GM12878 (cell line): ENCODE measurements around the gene TSC22D1. TPM values are rescaled to one million over a fixed set of nuclear protein-coding genes. Genes with fewer than 3 reads are reported as not detected.

Source experiments
- ATAC-seq: fragments of 200-7000 bp; cut with Tn5 transposase; 3 replicates; pipeline ENCODE4 v1.9.1; 2020; ENCODE audit warnings: mild to moderate bottlenecking, moderate library complexity
- BruUV-seq: library from RNA; stranded (reverse); fragments of 400-500 nt; replicated peaks from 2 replicates; lab custom pipeline; 2021; lab: Mats Ljungman, UMichigan
- CTCF ChIA-PET: fragments of 300-600 bp; sonication (Branson Sonifier 250); formaldehyde crosslinking; extraction: SDS; loops from one replicate; lab custom pipeline; 2021; ENCODE audit warnings: inconsistent platforms; lab: Yijun Ruan, JAX
- POLR2A ChIA-PET: fragments of 350-600 bp; formaldehyde crosslinking; extraction: SDS; loops from one replicate; lab custom pipeline; 2021; ENCODE audit warnings: inconsistent platforms; lab: Charles Lee
- RAD21 ChIA-PET: fragments of 300-600 bp; sonication (Branson Sonifier 250); formaldehyde crosslinking; loops from one replicate; lab custom pipeline; 2023; ENCODE audit warnings: antibody characterized with exemption; ENCODE audit not compliant: unreplicated experiment; lab: Charles Lee
- SMC1A ChIA-PET: fragments of 300-600 bp; sonication (Branson Sonifier 250); formaldehyde crosslinking; loops from one replicate; lab custom pipeline; 2023; ENCODE audit not compliant: unreplicated experiment, uncharacterized antibody; lab: Charles Lee
- DNase-seq: peaks from one replicate; pipeline ENCODE4 v3.0.0-alpha.2; 2011; ENCODE audit warnings: low read depth, low spot score
- FAIRE-seq: peaks from 3 replicates; lab custom pipeline; 2011; peaks lifted over from hg19 to GRCh38; lab: Jason Lieb, UNC
- H2AFZ ChIP-seq: 2 replicates; pipeline ENCODE4 v1.6.0; 2011; ENCODE audit warnings: low read depth, low read length, control low read depth; ENCODE audit not compliant: control insufficient read depth
- H3K27ac ChIP-seq: 2 replicates; pipeline ENCODE4 v1.5.1; 2011; ENCODE audit warnings: control low read depth; ENCODE audit not compliant: control insufficient read depth, insufficient read depth
- H3K27me3 ChIP-seq, 2 experiments: replicated peaks in 1 of 2; 2 replicates each; pipeline versions ENCODE4 v1.6.0 to v1.6.1; 2011; ENCODE audit warnings: low read length in 1 of 2; ENCODE audit not compliant: control insufficient read depth in 2 of 2, insufficient read depth in 2 of 2
- H3K36me3 ChIP-seq, 2 experiments: 2 replicates each; pipeline ENCODE4 v1.5.1; 2011; ENCODE audit warnings: low read length in 1 of 2; ENCODE audit not compliant: control insufficient read depth in 2 of 2, insufficient read depth in 2 of 2
- H3K4me1 ChIP-seq: 2 replicates; pipeline ENCODE4 v1.6.1; 2011; ENCODE audit warnings: mild to moderate bottlenecking, low read length, moderate library complexity, mixed read lengths; ENCODE audit not compliant: control insufficient read depth, insufficient read depth
- H3K4me2 ChIP-seq: 2 replicates; pipeline ENCODE4 v1.6.0; 2011; ENCODE audit warnings: control low read depth; ENCODE audit not compliant: control insufficient read depth, insufficient read depth
- H3K4me3 ChIP-seq: fragments of 200-600 bp; sonication (generic); 2 replicates; pipeline ENCODE4 v1.5.1; 2016
- H3K79me2 ChIP-seq: 2 replicates; pipeline ENCODE4 v1.6.0; 2011; ENCODE audit warnings: low read length; ENCODE audit not compliant: control insufficient read depth, insufficient read depth
- H3K9ac ChIP-seq: 2 replicates; pipeline ENCODE4 v1.8.0; 2011; ENCODE audit warnings: low read length, control low read depth, mixed read lengths; ENCODE audit not compliant: control insufficient read depth, insufficient read depth
- H3K9me3 ChIP-seq: replicated peaks from 3 replicates; pipeline ENCODE4 v1.5.1; 2011; ENCODE audit warnings: mild to moderate bottlenecking, low read length; ENCODE audit not compliant: control insufficient read depth, insufficient read depth
- H4K20me1 ChIP-seq: 2 replicates; pipeline ENCODE4 v1.6.0; 2011; ENCODE audit not compliant: control insufficient read depth, insufficient read depth
- CBX5 ChIP-seq: sonication (generic); IDR thresholded peaks from 2 replicates; pipeline ENCODE4 v1.6.1; 2016; ENCODE audit warnings: low read depth, moderate library complexity, mild to moderate bottlenecking, inconsistent platforms
- EP300 ChIP-seq, 2 experiments: fragments of 150-350 bp in 1 of 2; IDR thresholded peaks; 2 replicates each; pipeline ENCODE4 v1.6.1; 2011 to 2012; ENCODE audit warnings: low read depth in 2 of 2, low read length in 2 of 2, borderline replicate concordance in 1 of 2, improper control_type of control experiment in 1 of 2, inconsistent platforms in 1 of 2; ENCODE audit not compliant: control insufficient read depth in 1 of 2
- ETV6 ChIP-seq, 2 experiments: fragments of 450-650 bp in 1 of 2; IDR thresholded peaks in 1 of 2; conservative IDR thresholded peaks in 1 of 2; 2 replicates each; pipeline ENCODE4 v1.6.1; 2014; ENCODE audit warnings: antibody characterized with exemption in 1 of 2, borderline replicate concordance in 1 of 2, low read depth in 1 of 2, mild to moderate bottlenecking in 1 of 2, moderate library complexity in 1 of 2
- EZH2 ChIP-seq: IDR thresholded peaks from 2 replicates; pipeline ENCODE4 v1.6.1; 2012; ENCODE audit warnings: low read depth, mild to moderate bottlenecking, control low read depth, inconsistent platforms, low read length, borderline replicate concordance; ENCODE audit not compliant: control insufficient read depth
- SMC3 ChIP-seq: IDR thresholded peaks from 2 replicates; pipeline ENCODE4 v1.6.1; 2011; ENCODE audit warnings: low read length, improper control_type of control experiment, borderline replicate concordance
- WRNIP1 ChIP-seq: IDR thresholded peaks from 2 replicates; pipeline ENCODE4 v1.6.1; 2011; ENCODE audit warnings: low read depth, low read length, improper control_type of control experiment, borderline replicate concordance
- ZBED1 ChIP-seq: IDR thresholded peaks from 2 replicates; pipeline ENCODE4 v1.6.1; 2016; ENCODE audit warnings: borderline replicate concordance
- ZNF24 ChIP-seq: fragments of 450-650 bp; IDR thresholded peaks from 2 replicates; pipeline ENCODE4 v1.6.1; 2017; ENCODE audit warnings: antibody characterized with exemption, mild to moderate bottlenecking
- WGBS: methylation state at CpG from one replicate; pipeline ENCODE4 v1.1.6; 2016; ENCODE audit warnings: low lambda C conversion rate; ENCODE audit not compliant: insufficient replicate concordance, insufficient coverage; ENCODE audit errors: missing lambda C conversion rate; 5-methylcytosine and 5-hydroxymethylcytosine counted together
- in situ Hi-C: fragments of 300-500 bp; cut with MboI; formaldehyde crosslinking; loops from 9 replicates; pipeline ENCODE4 v1.14.3; 2018; ENCODE audit warnings: mixed read lengths
- intact Hi-C: fragments of 100-400 bp; cut with micrococcal nuclease; formaldehyde crosslinking; loops from one replicate; pipeline ENCODE4 v1.14.2; 2022; ENCODE audit not compliant: unreplicated experiment
- polyA plus RNA-seq, 11 experiments: library from polyadenylated mRNA; depleted of rRNA in 4 of 11; unstranded in 6 of 11; stranded (reverse) in 5 of 11; fragments of >200 nt; fragmentation: Nextera tagmentation in 4 of 11; fragmentation: Illumina TruSeq in 1 of 11; extraction: Ambion mirVana in 4 of 11; extraction: Trizol in 1 of 11; gene quantifications; 1 replicate in 1 of 11; 2 replicates in 10 of 11; pipeline versions ENCODE4 v1.2.1 to v1.2.3, GENCODE V29; 2011 to 2016; ENCODE audit warnings: inconsistent platforms in 2 of 11, missing spikeins in 2 of 11, low read depth in 1 of 11
- total RNA-seq, 4 experiments: library from RNA; depleted of rRNA in 3 of 4; stranded (reverse); fragments of >200 nt in 3 of 4; fragmentation: Illumina TruSeq in 1 of 4; extraction: Trizol in 1 of 4; gene quantifications; 2 replicates each; pipeline versions ENCODE4 v1.2.1 to v1.2.3, GENCODE V29; 2013 to 2021
- TF ChIP-seq, protein P1 (sequence below): fragments of 450-650 bp; IDR thresholded peaks from 2 replicates; pipeline ENCODE4 v1.6.1; 2018; ENCODE audit warnings: mild to moderate bottlenecking, low read depth, moderate library complexity; ENCODE audit not compliant: partially characterized antibody
- TF ChIP-seq, protein P2 (sequence below): fragments of 450-650 bp; IDR thresholded peaks from 2 replicates; pipeline ENCODE4 v1.6.1; 2017; ENCODE audit warnings: mild to moderate bottlenecking, moderate library complexity
- TF ChIP-seq, protein P3 (sequence below): fragments of 450-650 bp; conservative IDR thresholded peaks from 2 replicates; pipeline ENCODE4 v1.6.1; 2017; ENCODE audit warnings: mild to moderate bottlenecking, moderate library complexity

The TSC22D1 gene
- total and polyA plus RNA-seq, 10 of the 15 experiments (the other 5 are each of a cell fraction or from before 2014, with no cell fraction given), result 0.37 to 15.7 (median 7.5) TPM

DNA sequence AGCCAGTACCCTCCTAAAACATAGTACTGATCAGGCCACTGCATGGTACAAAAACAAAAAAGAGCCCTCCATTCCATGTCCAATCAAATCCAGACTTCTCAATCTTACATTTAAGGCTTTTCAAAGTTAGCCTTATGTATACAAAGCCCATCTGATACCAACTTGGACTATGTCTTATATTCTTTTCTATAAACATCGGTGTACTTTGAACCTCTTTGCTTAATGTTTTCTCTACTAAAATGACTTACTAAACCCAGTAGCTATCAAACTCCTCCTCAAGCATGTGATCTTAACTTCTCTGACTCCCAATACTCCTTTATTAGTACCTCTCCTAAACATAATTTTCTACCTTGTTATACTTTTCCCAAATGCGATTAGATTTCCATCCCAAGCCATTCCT lies 14.8 kb downstream of the TSC22D1 start:
- Histone ChIP-seq H3K27ac (no peak overlapping the region), H3K4me3 (no peak overlapping the region), H3K36me3 (no peaks in the 10 kb centered on the region), H2AFZ (no peak overlapping the region), H3K9ac (no peak overlapping the region), H3K79me2 (no peaks in the 10 kb centered on the region), H3K4me2 (no peak overlapping the region), H3K27me3 (no peaks in the 10 kb centered on the region), H3K4me1 (no peaks in the 10 kb centered on the region), H3K9me3 (no peaks in the 10 kb centered on the region), H4K20me1 (no peaks in the 10 kb centered on the region)
- BruUV-seq, result no TSS peak
- ChIA-PET SMC1A (no interaction called here), POLR2A (no interaction called here), CTCF (no interaction called here), RAD21 (no interaction called here)
- no peak for FAIRE-seq
- intact Hi-C loops (no loop called here), in situ Hi-C loops (no loop called here)
- 74% methylated on average over 2 of the region's 2 CpGs for WGBS
- DNase-seq, result no peak
- ATAC-seq, result no peak
- TF ChIP-seq, protein P1, sequence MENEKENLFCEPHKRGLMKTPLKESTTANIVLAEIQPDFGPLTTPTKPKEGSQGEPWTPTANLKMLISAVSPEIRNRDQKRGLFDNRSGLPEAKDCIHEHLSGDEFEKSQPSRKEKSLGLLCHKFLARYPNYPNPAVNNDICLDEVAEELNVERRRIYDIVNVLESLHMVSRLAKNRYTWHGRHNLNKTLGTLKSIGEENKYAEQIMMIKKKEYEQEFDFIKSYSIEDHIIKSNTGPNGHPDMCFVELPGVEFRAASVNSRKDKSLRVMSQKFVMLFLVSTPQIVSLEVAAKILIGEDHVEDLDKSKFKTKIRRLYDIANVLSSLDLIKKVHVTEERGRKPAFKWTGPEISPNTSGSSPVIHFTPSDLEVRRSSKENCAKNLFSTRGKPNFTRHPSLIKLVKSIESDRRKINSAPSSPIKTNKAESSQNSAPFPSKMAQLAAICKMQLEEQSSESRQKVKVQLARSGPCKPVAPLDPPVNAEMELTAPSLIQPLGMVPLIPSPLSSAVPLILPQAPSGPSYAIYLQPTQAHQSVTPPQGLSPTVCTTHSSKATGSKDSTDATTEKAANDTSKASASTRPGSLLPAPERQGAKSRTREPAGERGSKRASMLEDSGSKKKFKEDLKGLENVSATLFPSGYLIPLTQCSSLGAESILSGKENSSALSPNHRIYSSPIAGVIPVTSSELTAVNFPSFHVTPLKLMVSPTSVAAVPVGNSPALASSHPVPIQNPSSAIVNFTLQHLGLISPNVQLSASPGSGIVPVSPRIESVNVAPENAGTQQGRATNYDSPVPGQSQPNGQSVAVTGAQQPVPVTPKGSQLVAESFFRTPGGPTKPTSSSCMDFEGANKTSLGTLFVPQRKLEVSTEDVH, result no peak
- TF ChIP-seq SMC3, result no peak
- no peak for TF ChIP-seq WRNIP1
- no peak for TF ChIP-seq ETV6 (conservative IDR thresholded peaks at IDR 0.05 in 1 of 2, IDR thresholded peaks at IDR 0.05 in 1 of 2; ENCODE audit: borderline replicate concordance in 1 of 2, low read depth in 1 of 2)
- no peak for TF ChIP-seq EP300 (IDR thresholded peaks at IDR 0.05; ENCODE audit: borderline replicate concordance in 1 of 2, control insufficient read depth in 1 of 2, low read depth in 2 of 2, low read length in 2 of 2)
- TF ChIP-seq, protein P2, sequence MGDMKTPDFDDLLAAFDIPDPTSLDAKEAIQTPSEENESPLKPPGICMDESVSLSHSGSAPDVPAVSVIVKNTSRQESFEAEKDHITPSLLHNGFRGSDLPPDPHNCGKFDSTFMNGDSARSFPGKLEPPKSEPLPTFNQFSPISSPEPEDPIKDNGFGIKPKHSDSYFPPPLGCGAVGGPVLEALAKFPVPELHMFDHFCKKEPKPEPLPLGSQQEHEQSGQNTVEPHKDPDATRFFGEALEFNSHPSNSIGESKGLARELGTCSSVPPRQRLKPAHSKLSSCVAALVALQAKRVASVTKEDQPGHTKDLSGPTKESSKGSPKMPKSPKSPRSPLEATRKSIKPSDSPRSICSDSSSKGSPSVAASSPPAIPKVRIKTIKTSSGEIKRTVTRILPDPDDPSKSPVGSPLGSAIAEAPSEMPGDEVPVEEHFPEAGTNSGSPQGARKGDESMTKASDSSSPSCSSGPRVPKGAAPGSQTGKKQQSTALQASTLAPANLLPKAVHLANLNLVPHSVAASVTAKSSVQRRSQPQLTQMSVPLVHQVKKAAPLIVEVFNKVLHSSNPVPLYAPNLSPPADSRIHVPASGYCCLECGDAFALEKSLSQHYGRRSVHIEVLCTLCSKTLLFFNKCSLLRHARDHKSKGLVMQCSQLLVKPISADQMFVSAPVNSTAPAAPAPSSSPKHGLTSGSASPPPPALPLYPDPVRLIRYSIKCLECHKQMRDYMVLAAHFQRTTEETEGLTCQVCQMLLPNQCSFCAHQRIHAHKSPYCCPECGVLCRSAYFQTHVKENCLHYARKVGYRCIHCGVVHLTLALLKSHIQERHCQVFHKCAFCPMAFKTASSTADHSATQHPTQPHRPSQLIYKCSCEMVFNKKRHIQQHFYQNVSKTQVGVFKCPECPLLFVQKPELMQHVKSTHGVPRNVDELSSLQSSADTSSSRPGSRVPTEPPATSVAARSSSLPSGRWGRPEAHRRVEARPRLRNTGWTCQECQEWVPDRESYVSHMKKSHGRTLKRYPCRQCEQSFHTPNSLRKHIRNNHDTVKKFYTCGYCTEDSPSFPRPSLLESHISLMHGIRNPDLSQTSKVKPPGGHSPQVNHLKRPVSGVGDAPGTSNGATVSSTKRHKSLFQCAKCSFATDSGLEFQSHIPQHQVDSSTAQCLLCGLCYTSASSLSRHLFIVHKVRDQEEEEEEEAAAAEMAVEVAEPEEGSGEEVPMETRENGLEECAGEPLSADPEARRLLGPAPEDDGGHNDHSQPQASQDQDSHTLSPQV, result no peak
- TF ChIP-seq CBX5, result no peak
- TF ChIP-seq ZBED1, result no peak
- TF ChIP-seq, protein P3, sequence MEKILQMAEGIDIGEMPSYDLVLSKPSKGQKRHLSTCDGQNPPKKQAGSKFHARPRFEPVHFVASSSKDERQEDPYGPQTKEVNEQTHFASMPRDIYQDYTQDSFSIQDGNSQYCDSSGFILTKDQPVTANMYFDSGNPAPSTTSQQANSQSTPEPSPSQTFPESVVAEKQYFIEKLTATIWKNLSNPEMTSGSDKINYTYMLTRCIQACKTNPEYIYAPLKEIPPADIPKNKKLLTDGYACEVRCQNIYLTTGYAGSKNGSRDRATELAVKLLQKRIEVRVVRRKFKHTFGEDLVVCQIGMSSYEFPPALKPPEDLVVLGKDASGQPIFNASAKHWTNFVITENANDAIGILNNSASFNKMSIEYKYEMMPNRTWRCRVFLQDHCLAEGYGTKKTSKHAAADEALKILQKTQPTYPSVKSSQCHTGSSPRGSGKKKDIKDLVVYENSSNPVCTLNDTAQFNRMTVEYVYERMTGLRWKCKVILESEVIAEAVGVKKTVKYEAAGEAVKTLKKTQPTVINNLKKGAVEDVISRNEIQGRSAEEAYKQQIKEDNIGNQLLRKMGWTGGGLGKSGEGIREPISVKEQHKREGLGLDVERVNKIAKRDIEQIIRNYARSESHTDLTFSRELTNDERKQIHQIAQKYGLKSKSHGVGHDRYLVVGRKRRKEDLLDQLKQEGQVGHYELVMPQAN, result no peak
- TF ChIP-seq ZNF24, result no peak
- no peak for TF ChIP-seq EZH2
